Measurements from ENCODE around the gene CLTC.

Gene CLTC

GRCh38 chr17:59683283-59683682 is 63.6 kb downstream of the CLTC start:
- ChIA-PET POLR2A (no interaction called here), CTCF (interaction anchor here (0.9 to 2.5 kb wide), 5 partner anchors 9 to 231 kb away, joined by 3 to 17 read pairs (median 7); no protein-coding TSS in a partner anchor)
- TF ChIP-seq, protein P1, sequence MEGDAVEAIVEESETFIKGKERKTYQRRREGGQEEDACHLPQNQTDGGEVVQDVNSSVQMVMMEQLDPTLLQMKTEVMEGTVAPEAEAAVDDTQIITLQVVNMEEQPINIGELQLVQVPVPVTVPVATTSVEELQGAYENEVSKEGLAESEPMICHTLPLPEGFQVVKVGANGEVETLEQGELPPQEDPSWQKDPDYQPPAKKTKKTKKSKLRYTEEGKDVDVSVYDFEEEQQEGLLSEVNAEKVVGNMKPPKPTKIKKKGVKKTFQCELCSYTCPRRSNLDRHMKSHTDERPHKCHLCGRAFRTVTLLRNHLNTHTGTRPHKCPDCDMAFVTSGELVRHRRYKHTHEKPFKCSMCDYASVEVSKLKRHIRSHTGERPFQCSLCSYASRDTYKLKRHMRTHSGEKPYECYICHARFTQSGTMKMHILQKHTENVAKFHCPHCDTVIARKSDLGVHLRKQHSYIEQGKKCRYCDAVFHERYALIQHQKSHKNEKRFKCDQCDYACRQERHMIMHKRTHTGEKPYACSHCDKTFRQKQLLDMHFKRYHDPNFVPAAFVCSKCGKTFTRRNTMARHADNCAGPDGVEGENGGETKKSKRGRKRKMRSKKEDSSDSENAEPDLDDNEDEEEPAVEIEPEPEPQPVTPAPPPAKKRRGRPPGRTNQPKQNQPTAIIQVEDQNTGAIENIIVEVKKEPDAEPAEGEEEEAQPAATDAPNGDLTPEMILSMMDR (IDR thresholded peaks at IDR 0.05; ENCODE audit: control extremely low read depth, extremely low read depth, low read depth, missing control alignments) = no peak
- no peak for DNase-seq (ENCODE audit: extremely low spot score)

DNA sequence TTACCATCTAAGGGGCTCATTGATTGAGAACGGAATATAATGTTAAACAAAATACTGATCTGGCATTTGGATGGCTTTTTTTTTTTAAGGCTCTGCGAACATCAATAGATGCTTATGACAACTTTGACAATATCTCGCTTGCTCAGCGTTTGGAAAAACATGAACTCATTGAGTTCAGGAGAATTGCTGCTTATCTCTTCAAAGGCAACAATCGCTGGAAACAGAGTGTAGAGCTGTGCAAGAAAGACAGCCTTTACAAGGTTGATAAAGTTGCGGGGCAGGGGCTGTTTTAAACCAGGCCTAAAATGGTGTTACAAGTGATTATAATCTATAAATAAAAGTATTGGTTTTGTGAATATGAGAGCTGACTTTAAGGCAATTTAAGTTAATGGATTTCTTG is 65.3 kb downstream of the CLTC start:
- no peak for DNase-seq (ENCODE audit: extremely low spot score)
- ChIA-PET CTCF (interaction anchor here (3.0 kb wide), 1 partner anchor 14 kb away, joined by 12 read pairs; no protein-coding TSS in a partner anchor), POLR2A (no interaction called here)
- TF ChIP-seq, protein P1 (IDR thresholded peaks at IDR 0.05; ENCODE audit: control extremely low read depth, extremely low read depth, low read depth, missing control alignments) = no peak

GRCh38 chr17:59688008-59688407 is 68.3 kb downstream of the CLTC start:
- TF ChIP-seq, protein P1 (IDR thresholded peaks at IDR 0.05; ENCODE audit: control extremely low read depth, extremely low read depth, low read depth, missing control alignments) = no peak
- no peak for DNase-seq (ENCODE audit: extremely low spot score)
- ChIA-PET POLR2A (no interaction called here), CTCF (no interaction called here)

DNA sequence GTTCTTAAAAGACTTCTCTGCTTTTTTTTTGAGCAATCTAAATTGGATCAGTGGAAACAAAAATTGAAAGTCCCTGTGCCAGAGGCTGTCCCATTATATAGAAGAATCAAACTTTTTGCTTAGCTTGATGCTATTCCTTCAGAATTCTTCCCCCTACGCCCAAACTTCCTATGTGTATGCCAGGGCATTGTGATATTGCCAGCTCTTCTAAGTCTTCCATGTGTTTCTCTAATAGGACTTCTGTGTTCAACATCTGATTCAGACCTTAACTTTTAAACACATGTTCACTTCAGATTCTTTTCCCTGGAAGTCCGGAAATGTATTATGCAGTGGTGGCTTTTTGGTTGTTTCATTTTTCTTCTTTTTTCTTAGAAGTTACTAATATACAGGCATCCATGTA is 68.8 kb downstream of the CLTC start:
- DNase-seq (ENCODE audit: extremely low spot score) = no peak
- POLR2A ChIA-PET = no interaction called here
- CTCF ChIA-PET = no interaction called here
- TF ChIP-seq, protein P1 (IDR thresholded peaks at IDR 0.05; ENCODE audit: control extremely low read depth, extremely low read depth, low read depth, missing control alignments) = no peak

DNA sequence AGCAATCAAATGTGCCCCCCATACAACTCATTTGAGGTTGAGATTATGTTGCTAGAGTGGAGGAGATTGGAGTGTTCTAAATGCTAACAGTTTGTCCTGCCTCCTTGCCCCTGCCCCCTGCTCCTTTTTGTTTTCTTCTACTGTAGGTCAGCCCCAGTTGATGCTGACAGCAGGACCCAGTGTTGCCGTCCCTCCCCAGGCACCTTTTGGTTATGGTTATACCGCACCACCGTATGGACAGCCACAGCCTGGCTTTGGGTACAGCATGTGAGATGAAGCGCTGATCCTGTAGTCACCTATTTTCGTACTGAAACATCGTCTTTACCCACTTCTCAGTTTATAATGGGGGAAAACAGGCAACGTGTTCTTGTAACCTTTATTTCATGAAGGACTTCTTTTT is 73.9 kb downstream of the CLTC start:
- TF ChIP-seq, protein P1 (IDR thresholded peaks at IDR 0.05; ENCODE audit: control extremely low read depth, extremely low read depth, low read depth, missing control alignments) = no peak
- no peak for DNase-seq (ENCODE audit: extremely low spot score)
- CTCF ChIA-PET = no interaction called here
- POLR2A ChIA-PET = no interaction called here

DNA sequence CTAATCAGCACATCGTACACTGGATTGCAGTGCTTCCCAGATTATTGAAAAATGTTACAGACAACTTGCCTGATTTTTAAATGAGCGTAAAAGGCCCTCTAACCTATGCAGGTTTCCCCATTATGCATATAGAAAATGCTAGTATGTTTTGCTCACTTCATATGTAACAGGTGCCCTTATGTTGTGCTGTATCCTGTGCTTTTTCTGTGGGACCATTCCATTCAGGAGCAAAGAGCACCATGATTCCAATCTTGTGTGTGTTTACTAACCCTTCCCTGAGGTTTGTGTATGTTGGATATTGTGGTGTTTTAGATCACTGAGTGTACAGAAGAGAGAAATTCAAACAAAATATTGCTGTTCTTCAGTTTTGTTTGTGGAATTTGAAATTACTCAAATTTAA is 74.6 kb downstream of the CLTC start:
- ChIA-PET POLR2A (no interaction called here), CTCF (no interaction called here)
- TF ChIP-seq, protein P1 (IDR thresholded peaks at IDR 0.05; ENCODE audit: control extremely low read depth, extremely low read depth, low read depth, missing control alignments) = no peak
- no peak for DNase-seq (ENCODE audit: extremely low spot score)

Measured in GM10248 (cell line).